Lower leg skin (tissue), 3 donors: Measurements from ENCODE around the gene CFAP300.

Source experiments
- CTCF ChIP-seq, 3 donors: fragments of 450-650 bp; IDR thresholded peaks; one replicate each; pipeline ENCODE4 v1.5.1; 2016; ENCODE audit warnings: antibody characterized with exemption in 3 of 3, mild to moderate bottlenecking in 3 of 3, moderate library complexity in 2 of 3
- POLR2A ChIP-seq, 2 donors: fragments of 450-650 bp; IDR thresholded peaks; one replicate each; pipeline ENCODE4 v1.6.1; 2016 to 2017; ENCODE audit warnings: antibody characterized with exemption in 2 of 2, mild to moderate bottlenecking in 1 of 2, moderate library complexity in 1 of 2

GRCh38 chr11:102026959-102027358 is 20.3 kb upstream of the CFAP300 start:
- TF ChIP-seq CTCF (IDR thresholded peaks at IDR 0.05), result no peak
- no peak for TF ChIP-seq POLR2A (IDR thresholded peaks at IDR 0.05)
